Stimulated activated CD8-positive, alpha-beta memory T cell treated with anti-CD3 and anti-CD28 coated beads, Interleukin-15, amount 100 ng/mL, for 48 hours (primary cell): ENCODE measurements around the gene RNU7-1.

ENCODE experiments used
- DNase-seq, 2 donors: peaks; one replicate each; pipeline ENCODE4 v3.0.0-alpha.2; 2020; ENCODE audit warnings: low read depth in 2 of 2

The RNU7-1 gene

GRCh38 chr12:6964605-6965025 lies 21.0 kb downstream of the RNU7-1 start:
- no peak for DNase-seq

- DNase-seq: peak; percentile 74 to 79
Observed at GRCh38 chr12:6965026-6965661, 21.5 kb downstream of the RNU7-1 start.

- DNase-seq: no peak
Observed at GRCh38 chr12:6965714-6966113, 22.1 kb downstream of the RNU7-1 start.

- DNase-seq: no peak
Observed at GRCh38 chr12:6966351-6966750, 22.7 kb downstream of the RNU7-1 start.

- no peak for DNase-seq
Observed at GRCh38 chr12:6967651-6968100, 24.1 kb downstream of the RNU7-1 start.

GRCh38 chr12:6968426-6968825 lies 24.8 kb downstream of the RNU7-1 start:
- DNase-seq: no peak

GRCh38 chr12:6970096-6970527 lies 26.5 kb downstream of the RNU7-1 start:
- no peak for DNase-seq

GRCh38 chr12:6974180-6974579 lies 30.6 kb downstream of the RNU7-1 start:
- DNase-seq: no peak

GRCh38 chr12:6975297-6976032 lies 31.8 kb downstream of the RNU7-1 start:
- DNase-seq: no peak

- no peak for DNase-seq
Observed at GRCh38 chr12:6977653-6978052, 34.0 kb downstream of the RNU7-1 start.

- no peak for DNase-seq
Observed at GRCh38 chr12:6978188-6978587, 34.6 kb downstream of the RNU7-1 start.

- no peak for DNase-seq
Observed at GRCh38 chr12:6978611-6979011, 35.0 kb downstream of the RNU7-1 start.

- no peak for DNase-seq
Observed at GRCh38 chr12:6979021-6979420, 35.4 kb downstream of the RNU7-1 start.

- DNase-seq: no peak
Observed at GRCh38 chr12:6979453-6979852, 35.8 kb downstream of the RNU7-1 start.

GRCh38 chr12:6980075-6980474 lies 36.5 kb downstream of the RNU7-1 start:
- DNase-seq: no peak

GRCh38 chr12:6980740-6981139 lies 37.1 kb downstream of the RNU7-1 start:
- no peak for DNase-seq

GRCh38 chr12:6981152-6982052 lies 37.8 kb downstream of the RNU7-1 start:
- DNase-seq: no peak

- no peak for DNase-seq
Observed at GRCh38 chr12:6982532-6982931, 38.9 kb downstream of the RNU7-1 start.

- DNase-seq: no peak
Observed at GRCh38 chr12:6987956-6988553, 44.4 kb downstream of the RNU7-1 start.
